ENCODE results near the gene KY.

DNA sequence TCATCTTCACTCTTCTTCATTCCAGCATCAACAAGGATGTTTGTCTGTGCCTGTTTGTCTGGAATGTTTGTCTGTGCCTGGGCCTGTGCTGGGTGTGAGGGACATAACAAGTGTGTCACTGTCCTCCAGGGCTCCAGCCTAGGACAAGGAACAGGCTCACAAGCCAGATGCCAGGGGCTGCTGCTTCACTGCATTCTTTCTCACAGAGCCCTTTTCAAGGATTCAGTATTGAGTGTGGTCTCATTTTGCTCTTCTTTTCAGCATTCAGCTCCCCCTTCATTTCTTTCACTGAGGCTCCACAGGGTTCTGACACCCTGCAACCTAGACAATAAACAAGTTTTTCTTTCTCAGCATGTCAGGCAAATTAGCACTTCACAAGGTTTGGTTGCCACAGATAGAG, 43.6 kb upstream of the KY start:
- TF ChIP-seq, protein P1, sequence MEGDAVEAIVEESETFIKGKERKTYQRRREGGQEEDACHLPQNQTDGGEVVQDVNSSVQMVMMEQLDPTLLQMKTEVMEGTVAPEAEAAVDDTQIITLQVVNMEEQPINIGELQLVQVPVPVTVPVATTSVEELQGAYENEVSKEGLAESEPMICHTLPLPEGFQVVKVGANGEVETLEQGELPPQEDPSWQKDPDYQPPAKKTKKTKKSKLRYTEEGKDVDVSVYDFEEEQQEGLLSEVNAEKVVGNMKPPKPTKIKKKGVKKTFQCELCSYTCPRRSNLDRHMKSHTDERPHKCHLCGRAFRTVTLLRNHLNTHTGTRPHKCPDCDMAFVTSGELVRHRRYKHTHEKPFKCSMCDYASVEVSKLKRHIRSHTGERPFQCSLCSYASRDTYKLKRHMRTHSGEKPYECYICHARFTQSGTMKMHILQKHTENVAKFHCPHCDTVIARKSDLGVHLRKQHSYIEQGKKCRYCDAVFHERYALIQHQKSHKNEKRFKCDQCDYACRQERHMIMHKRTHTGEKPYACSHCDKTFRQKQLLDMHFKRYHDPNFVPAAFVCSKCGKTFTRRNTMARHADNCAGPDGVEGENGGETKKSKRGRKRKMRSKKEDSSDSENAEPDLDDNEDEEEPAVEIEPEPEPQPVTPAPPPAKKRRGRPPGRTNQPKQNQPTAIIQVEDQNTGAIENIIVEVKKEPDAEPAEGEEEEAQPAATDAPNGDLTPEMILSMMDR (conservative IDR thresholded peaks at IDR 0.05; ENCODE audit: low read depth in 2 of 2): no peak
- TF ChIP-seq EZH2 (IDR thresholded peaks at IDR 0.05; ENCODE audit: low read depth, unreplicated experiment) (no peak), JUNB (IDR thresholded peaks at IDR 0.05; ENCODE audit: unreplicated experiment) (no peak), POLR2AphosphoS5 (IDR thresholded peaks at IDR 0.05; ENCODE audit: low read depth) (no peak), CREB1 (CRISPR knock-in tag; IDR thresholded peaks at IDR 0.05; ENCODE audit: low read depth) (no peak)
- TF ChIP-seq, protein P2, sequence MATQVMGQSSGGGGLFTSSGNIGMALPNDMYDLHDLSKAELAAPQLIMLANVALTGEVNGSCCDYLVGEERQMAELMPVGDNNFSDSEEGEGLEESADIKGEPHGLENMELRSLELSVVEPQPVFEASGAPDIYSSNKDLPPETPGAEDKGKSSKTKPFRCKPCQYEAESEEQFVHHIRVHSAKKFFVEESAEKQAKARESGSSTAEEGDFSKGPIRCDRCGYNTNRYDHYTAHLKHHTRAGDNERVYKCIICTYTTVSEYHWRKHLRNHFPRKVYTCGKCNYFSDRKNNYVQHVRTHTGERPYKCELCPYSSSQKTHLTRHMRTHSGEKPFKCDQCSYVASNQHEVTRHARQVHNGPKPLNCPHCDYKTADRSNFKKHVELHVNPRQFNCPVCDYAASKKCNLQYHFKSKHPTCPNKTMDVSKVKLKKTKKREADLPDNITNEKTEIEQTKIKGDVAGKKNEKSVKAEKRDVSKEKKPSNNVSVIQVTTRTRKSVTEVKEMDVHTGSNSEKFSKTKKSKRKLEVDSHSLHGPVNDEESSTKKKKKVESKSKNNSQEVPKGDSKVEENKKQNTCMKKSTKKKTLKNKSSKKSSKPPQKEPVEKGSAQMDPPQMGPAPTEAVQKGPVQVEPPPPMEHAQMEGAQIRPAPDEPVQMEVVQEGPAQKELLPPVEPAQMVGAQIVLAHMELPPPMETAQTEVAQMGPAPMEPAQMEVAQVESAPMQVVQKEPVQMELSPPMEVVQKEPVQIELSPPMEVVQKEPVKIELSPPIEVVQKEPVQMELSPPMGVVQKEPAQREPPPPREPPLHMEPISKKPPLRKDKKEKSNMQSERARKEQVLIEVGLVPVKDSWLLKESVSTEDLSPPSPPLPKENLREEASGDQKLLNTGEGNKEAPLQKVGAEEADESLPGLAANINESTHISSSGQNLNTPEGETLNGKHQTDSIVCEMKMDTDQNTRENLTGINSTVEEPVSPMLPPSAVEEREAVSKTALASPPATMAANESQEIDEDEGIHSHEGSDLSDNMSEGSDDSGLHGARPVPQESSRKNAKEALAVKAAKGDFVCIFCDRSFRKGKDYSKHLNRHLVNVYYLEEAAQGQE (IDR thresholded peaks at IDR 0.05; ENCODE audit: unreplicated experiment): no peak

All from GM23338 (cell line).